Panc1 (cell line): ENCODE data around the gene SOCS6. TPM values are rescaled to one million over a fixed set of nuclear protein-coding genes. Genes with fewer than 3 reads are reported as not detected.

ENCODE experiments used
- ATAC-seq: fragments of 200-7000 bp; cut with Tn5 transposase; 2 replicates; pipeline ENCODE4 v1.9.1; 2020; ENCODE audit warnings: mild to moderate bottlenecking, moderate library complexity
- BruUV-seq: library from RNA; stranded (reverse); fragments of 400-500 nt; replicated peaks from 2 replicates; lab custom pipeline; 2021; lab: Mats Ljungman, UMichigan
- CTCF ChIA-PET: fragments of 300-600 bp; sonication (Branson Sonifier 250); formaldehyde crosslinking; loops from one replicate; lab custom pipeline; 2022; ENCODE audit warnings: antibody characterized with exemption; lab: Charles Lee
- POLR2A ChIA-PET: fragments of 300-600 bp; sonication (Branson Sonifier 250); formaldehyde crosslinking; loops from one replicate; lab custom pipeline; 2022; ENCODE audit warnings: antibody characterized with exemption; lab: Charles Lee
- DNase-seq: peaks from one replicate; pipeline ENCODE4 v3.0.0-alpha.2; 2010; ENCODE audit warnings: low read depth, low spot score
- H3K27ac ChIP-seq: 2 replicates; pipeline ENCODE4 v1.5.1; 2011; ENCODE audit warnings: mild to moderate bottlenecking, low read length, inconsistent platforms
- H3K27me3 ChIP-seq: fragments of 200-500 bp; sonication (Bioruptor generic); 2 replicates; pipeline ENCODE4 v1.6.0; 2014; ENCODE audit warnings: low read length, inconsistent platforms; ENCODE audit not compliant: control insufficient read depth, insufficient read depth
- H3K36me3 ChIP-seq: fragments of 200-500 bp; sonication (Bioruptor generic); 2 replicates; pipeline ENCODE4 v1.5.1; 2014; ENCODE audit warnings: inconsistent platforms, mild to moderate bottlenecking, low read length, moderate library complexity; ENCODE audit not compliant: control insufficient read depth, insufficient read depth
- H3K4me1 ChIP-seq: 2 replicates; pipeline ENCODE4 v1.5.1; 2011; ENCODE audit warnings: inconsistent platforms, mild to moderate bottlenecking, low read length, moderate library complexity; ENCODE audit not compliant: control insufficient read depth, insufficient read depth
- H3K4me3 ChIP-seq, 2 experiments: 2 replicates each; pipeline ENCODE4 v1.5.1; 2011 to 2012; ENCODE audit warnings: low read depth in 2 of 2, low read length in 2 of 2, mild to moderate bottlenecking in 2 of 2, inconsistent platforms in 1 of 2, moderate library complexity in 1 of 2
- H3K9me3 ChIP-seq: fragments of 200-500 bp; sonication (Bioruptor generic); 2 replicates; pipeline ENCODE4 v1.5.1; 2014; ENCODE audit warnings: low read depth, mild to moderate bottlenecking, inconsistent platforms, low read length, moderate library complexity; ENCODE audit not compliant: control insufficient read depth, insufficient read depth
- CTCF ChIP-seq: fragments of 450-650 bp; IDR thresholded peaks from 2 replicates; pipeline ENCODE4 v1.5.1; 2017; ENCODE audit warnings: mild to moderate bottlenecking
- POLR2AphosphoS5 ChIP-seq: IDR thresholded peaks from 2 replicates; pipeline ENCODE4 v1.6.1; 2012; ENCODE audit warnings: mild to moderate bottlenecking, low read depth, low read length, moderate library complexity
- REST ChIP-seq, 2 experiments: IDR thresholded peaks; 2 replicates each; pipeline ENCODE4 v1.6.1; 2011 to 2012; ENCODE audit warnings: low read depth in 2 of 2, control low read depth in 1 of 2, low read length in 1 of 2, mild to moderate bottlenecking in 1 of 2, moderate library complexity in 1 of 2; ENCODE audit not compliant: insufficient read depth in 1 of 2
- SIN3A ChIP-seq: IDR thresholded peaks from 2 replicates; pipeline ENCODE4 v1.6.1; 2012; ENCODE audit warnings: low read depth, mild to moderate bottlenecking, low read length, moderate library complexity, borderline replicate concordance; ENCODE audit not compliant: insufficient read depth
- TCF7L2 ChIP-seq: IDR thresholded peaks from 2 replicates; pipeline ENCODE4 v1.6.1; 2011; ENCODE audit warnings: mild to moderate bottlenecking, low read depth, low read length, inconsistent platforms
- in situ Hi-C: cut with HindIII; loops from 2 replicates; pipeline ENCODE4 v1.10.0; 2016; ENCODE audit warnings: low sequenced_read_pairs, low pct_unique_long_range_greater_than_20kb
- intact Hi-C: fragments of 100-400 bp; cut with micrococcal nuclease; formaldehyde crosslinking; loops from one replicate; pipeline ENCODE4 v1.10.0; 2022; ENCODE audit not compliant: unreplicated experiment
- total RNA-seq: library from RNA; stranded (reverse); gene quantifications from one replicate; pipeline ENCODE4 v1.2.1, GENCODE V29; 2021; ENCODE audit not compliant: unreplicated experiment

SOCS6 gene
- total RNA-seq, 1 experiment from 2014 or later, result 43.0 TPM

GRCh38 chr18:70292628-70293027, 3.8 kb downstream of the SOCS6 start:
- Histone ChIP-seq H3K4me3 (peak overlapping the region; percentile 77 to 90), H3K36me3 (no peaks in the 10 kb centered on the region; the same call in 1 of the 2 replicates), H3K4me1 (peaks cover 27% of the 10 kb centered on the region), H3K27me3 (no peaks in the 10 kb centered on the region), H3K9me3 (no peaks in the 10 kb centered on the region), H3K27ac (peak overlapping the region; percentile 98)
- in situ Hi-C loops, result no loop called here
- BruUV-seq, result no TSS peak
- intact Hi-C loops, result loop anchor here (5.0 to 10.0 kb wide), 2 partner anchors 82 to 95 kb away; no protein-coding TSS in a partner anchor
- ChIA-PET CTCF (no interaction called here), POLR2A (no interaction called here)
- no peak for DNase-seq
- TF ChIP-seq TCF7L2, result no peak
- TF ChIP-seq REST (IDR thresholded peaks at IDR 0.05; ENCODE audit: insufficient read depth in 1 of 2, low read depth in 2 of 2, low read length in 1 of 2), result no peak
- no peak for TF ChIP-seq CTCF
- TF ChIP-seq POLR2AphosphoS5, result no peak; the same call in 1 of the 2 replicates
- no peak for TF ChIP-seq SIN3A
- peak; percentile 29; the same call in 1 of the 2 replicates for ATAC-seq

GRCh38 chr18:70293166-70293565, 4.3 kb downstream of the SOCS6 start:
- DNase-seq (no peak), ATAC-seq (peak; percentile 27; the same call in 1 of the 2 replicates)
- CTCF ChIA-PET, result interaction anchor here (0.7 kb wide), 1 partner anchor 898 kb away, joined by 3 read pairs; no protein-coding TSS in a partner anchor
- Histone ChIP-seq H3K27me3 (no peaks in the 10 kb centered on the region), H3K4me3 (peak overlapping the region; percentile 77 to 90), H3K36me3 (no peaks in the 10 kb centered on the region; the same call in 1 of the 2 replicates), H3K9me3 (no peaks in the 10 kb centered on the region), H3K27ac (peak overlapping the region; percentile 98), H3K4me1 (peaks cover 23% of the 10 kb centered on the region)
- no peak for TF ChIP-seq POLR2AphosphoS5
- TF ChIP-seq CTCF, result no peak
- TF ChIP-seq TCF7L2, result no peak
- POLR2A ChIA-PET, result interaction anchor here (0.7 kb wide), 1 partner anchor 28 kb away, joined by 8 read pairs; no protein-coding TSS in a partner anchor
- intact Hi-C loops (loop anchor here (5.0 to 10.0 kb wide), 2 partner anchors 82 to 96 kb away; no protein-coding TSS in a partner anchor), in situ Hi-C loops (no loop called here)
- BruUV-seq, result no TSS peak
